Femur (tissue), 1 donor: ENCODE results near the gene FBXO8.

ENCODE experiments used
- DNase-seq: peaks from one replicate; pipeline ENCODE4 v3.0.0-alpha.2; 2017

Gene FBXO8

DNA sequence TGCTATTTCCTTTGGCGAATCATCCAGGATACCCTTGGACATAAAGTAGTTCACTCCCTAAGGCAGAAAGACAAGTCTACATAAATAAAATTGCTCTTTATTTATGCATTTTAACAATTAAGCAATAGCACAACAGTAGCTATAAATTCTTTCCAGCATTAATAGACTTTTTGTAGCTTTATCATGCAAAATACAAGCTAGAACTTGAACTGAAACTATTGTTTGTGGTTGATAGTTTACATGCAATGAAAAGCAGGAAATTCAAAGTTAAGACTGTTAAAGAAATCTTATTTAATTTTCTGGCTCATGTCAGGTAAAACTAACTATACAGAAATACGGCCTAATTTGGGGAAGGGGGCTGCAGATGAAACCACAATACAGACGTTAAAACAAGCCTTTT is 42.3 kb downstream of the FBXO8 start:
- no peak for DNase-seq

- no peak for DNase-seq
Measured at GRCh38 chr4:174236359-174236758, 47.1 kb downstream of the FBXO8 start.

DNA sequence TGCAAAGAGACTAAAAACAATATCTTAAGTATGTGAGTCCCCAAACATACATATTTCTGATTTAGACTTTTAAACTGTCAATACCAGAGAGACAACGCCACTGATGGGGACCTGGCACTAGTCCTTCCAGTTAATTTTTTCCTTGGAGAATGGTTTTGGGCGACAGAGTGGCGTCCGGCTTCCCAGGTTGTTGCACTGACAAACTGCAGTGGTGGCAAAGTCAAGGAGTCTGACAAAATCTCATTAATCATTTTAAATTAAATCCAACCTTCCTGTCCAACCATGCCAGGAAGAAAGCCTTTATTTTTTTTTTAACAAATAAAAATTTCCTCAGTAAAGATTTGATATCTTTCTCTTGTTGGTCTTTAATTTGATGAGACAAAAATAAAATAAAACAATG is 52.8 kb downstream of the FBXO8 start:
- DNase-seq: no peak

DNA sequence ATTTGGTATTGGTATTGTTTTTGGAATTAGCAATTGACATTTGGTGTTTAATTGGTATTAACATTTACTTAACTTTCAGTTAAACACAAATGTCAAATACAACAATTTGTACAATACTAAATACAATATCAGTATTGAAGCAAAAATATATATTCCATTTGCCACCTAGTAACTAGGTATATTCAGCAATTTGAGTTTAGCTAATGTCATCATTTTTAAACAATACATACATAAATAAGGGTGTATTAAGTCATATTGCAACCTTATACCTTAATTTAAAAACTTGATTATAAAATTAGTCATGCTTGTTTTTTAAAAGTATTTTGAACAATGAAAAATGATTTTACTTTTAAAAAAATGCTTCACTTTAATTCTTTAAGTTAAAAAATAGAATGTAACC is 53.3 kb downstream of the FBXO8 start:
- DNase-seq: no peak

DNA sequence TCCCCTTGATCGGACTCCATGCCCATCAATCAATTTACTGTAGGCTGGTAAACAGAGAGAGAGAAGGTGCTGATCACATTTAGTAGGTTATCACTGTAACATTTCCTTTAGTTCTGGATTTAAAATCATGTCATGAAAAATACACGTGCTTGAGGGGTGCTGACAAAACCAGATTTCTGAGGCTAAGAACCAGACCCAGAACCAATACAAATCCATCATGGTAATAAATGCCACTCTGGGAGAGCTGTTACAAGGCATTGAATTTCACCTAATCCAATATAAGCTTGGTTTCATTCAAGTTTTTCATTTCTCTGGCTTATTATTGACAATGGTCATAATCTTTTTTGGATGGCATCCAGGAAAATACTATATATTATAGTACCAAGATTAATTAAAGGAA is 54.5 kb downstream of the FBXO8 start:
- no peak for DNase-seq

- DNase-seq: no peak
Measured at GRCh38 chr4:174225349-174226049, 58.0 kb downstream of the FBXO8 start.

DNA sequence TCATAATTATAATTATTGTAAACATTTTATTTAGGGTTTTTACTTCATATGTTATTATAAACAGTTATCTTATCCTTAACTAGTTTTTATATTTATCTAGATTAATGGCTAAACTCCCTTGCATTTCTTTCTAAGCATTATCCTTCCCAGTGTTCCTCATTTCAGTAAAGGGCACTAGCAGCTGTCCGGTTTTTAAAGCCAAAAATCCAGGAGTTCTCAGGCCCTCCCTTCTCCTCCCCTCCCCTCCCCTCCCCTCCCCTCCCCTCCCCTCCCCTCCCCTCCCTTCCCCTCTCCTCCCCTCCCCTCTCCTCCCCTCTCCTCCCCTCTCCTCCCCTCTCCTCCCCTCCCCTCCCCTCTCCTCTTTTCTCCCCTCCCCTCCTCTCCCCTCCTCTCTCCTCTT is 58.9 kb downstream of the FBXO8 start:
- no peak for DNase-seq

DNA sequence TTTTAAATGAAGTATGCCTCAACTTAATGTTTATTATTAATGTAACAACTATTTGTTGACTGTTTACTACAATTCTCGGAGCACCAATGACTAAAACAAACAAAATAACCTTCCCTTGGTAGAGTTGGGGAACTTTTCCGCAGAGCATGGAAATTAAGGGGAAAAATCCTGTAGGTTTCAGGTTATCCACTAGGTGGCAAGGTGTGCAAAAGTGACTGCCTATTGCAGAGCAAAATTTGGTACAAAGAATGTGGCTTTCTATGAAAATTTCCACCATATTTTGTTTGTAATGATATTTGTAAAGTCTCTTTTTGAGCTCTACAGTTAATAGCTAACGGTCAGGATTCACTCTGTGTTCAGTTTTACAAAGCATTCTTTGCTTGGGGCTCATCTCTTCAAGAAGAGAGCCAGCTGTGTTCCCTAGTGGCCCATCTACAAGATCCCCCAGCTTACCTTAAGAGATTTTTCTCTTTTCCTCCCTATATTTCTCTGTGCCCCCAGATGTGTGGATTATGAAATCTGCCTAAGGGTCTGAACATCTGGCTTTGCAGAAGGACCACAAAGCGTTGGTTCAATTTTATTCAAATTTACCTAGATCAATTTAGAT is 61.1 kb downstream of the FBXO8 start:
- DNase-seq: no peak

- DNase-seq: no peak
Measured at GRCh38 chr4:174218127-174218790, 65.2 kb downstream of the FBXO8 start.

DNA sequence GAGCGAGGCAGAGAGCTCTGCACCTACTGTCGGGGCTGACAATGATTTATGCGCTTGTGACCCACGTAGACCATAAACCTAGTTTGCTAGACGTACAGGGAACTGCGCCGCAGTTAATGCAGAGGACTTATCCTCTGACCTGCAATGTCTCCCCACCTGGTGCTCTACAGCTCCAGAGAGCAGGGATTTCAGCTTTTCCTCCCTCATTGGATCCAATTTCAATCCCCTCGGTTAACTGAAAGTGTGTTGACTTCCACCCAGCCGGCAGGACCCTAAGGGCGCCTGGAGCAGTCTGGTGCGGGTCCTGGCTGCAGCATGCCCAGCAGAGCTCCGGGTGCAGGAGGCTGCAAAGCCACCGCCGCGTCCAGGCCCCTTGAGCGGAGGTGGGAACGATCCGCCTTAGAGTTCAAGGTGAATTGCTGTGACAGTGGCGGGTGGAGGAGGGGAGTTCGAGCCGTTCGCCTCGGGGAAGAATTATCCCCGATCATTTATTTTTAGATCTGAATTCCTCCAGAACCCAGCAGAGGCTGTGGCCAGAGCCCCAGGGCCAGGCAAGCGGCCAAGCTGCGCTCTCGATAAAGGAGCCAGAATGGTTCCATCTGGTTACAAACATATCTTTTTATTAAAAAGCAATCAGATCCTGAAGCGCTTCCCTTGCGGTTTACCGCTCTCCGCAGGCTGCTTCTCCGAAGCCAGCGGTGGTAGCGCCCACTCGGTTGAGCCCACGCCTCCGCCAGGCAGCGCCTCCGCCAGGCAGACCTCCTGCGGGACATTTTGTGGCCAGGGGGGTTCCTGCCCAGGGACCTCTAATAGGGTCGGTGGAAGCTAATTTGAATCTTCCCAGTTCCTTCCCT is 66.0 kb downstream of the FBXO8 start:
- DNase-seq: peak; percentile 59

GRCh38 chr4:174216799-174217272 is 66.6 kb downstream of the FBXO8 start:
- no peak for DNase-seq

DNA sequence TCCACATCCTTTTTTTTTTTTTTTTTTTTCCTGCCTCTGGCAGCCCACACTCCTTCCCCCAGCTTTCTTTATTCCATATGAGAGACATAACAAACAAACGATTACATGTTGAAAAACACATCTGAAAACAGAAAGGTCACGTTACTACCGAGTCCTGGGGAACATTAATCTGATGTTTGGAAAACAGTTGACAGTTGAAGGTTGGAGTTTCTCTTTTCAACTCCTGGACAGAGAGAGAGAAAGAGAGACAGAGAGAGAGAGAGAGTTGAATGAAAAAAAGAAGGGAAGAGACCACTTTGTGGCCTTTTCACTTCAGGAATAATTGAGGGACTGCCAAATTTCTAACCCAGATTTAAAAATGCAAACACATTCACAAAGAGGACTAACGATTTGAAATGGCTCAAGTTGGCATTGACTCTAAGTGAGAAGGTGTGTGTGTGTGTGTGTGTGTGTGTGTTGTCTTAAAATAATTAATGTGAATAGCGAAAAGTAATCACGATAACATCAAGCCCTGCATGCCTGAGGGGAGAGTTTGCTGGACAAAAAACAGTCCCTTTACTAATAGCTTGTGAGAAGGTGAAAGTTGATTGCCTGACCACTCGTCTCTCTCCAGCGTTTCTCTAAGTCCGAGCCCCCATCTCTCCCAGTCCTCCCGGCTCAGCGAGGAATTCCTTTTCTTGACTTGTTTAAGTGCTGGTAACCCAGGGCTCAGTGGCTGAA is 67.3 kb downstream of the FBXO8 start:
- DNase-seq: no peak

- no peak for DNase-seq
Measured at GRCh38 chr4:174215057-174215456, 68.4 kb downstream of the FBXO8 start.

DNA sequence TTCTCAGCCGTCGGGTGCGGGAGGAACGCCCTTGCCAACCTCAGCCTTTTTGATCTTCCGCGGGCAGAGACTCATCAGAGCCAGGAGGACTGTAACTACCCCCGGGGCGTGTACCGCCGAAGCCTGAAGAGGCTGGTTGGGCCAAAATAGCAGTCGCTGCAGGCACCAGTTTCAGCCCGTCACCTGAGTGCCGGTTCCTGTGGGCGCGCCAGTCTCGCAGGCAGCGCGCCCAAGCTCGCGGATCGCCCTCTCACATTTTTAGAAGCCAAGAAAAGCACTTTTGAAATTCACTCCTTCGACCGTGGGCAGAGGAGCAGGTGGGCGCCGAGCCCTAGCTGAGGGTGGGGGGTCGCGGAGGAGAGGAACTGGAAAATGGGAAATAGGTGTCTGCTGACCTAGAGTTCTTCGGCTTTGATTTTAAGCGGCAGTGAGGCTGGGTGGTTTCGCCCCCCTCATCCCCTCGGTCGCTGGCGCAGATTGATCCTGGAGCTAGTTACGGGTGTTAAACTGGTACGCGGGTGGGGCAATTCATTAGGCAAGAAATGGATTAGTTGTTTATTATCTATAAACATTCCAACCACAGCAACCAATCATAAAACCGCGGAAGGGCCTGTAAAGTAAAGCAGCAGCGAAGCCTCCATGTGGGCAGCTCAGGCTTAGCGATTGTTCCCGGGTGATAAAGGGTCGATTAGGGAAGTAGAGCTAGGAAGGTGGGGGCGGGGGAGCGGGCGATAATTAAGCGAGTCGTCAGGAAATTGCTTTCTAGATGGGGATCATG is 69.2 kb downstream of the FBXO8 start:
- DNase-seq: peak; percentile 36

- peak; percentile 36 for DNase-seq
Measured at GRCh38 chr4:174213731-174214100, 69.8 kb downstream of the FBXO8 start.

GRCh38 chr4:174212061-174212460 is 71.4 kb downstream of the FBXO8 start:
- DNase-seq: no peak

DNA sequence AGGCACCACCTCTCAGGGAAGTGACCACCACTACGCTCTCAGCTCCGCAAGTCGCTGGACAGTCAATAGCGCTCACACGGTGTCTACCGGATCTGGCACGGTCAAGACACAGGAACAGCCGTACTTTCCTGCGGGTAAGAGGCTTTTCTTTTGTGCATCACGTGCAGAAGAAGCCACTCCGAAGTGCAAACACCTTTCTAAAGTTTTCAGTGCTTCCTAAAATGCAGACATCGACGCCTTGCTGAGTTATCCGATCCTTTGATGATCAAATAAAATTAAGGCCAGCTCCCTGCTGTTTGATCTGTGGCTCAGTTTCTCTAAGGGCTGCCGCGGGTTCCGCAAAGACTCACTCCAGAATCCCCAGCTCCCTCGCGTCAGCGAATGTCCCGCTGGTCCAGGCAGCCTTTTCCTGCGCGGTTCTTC is 71.8 kb downstream of the FBXO8 start:
- DNase-seq: no peak

DNA sequence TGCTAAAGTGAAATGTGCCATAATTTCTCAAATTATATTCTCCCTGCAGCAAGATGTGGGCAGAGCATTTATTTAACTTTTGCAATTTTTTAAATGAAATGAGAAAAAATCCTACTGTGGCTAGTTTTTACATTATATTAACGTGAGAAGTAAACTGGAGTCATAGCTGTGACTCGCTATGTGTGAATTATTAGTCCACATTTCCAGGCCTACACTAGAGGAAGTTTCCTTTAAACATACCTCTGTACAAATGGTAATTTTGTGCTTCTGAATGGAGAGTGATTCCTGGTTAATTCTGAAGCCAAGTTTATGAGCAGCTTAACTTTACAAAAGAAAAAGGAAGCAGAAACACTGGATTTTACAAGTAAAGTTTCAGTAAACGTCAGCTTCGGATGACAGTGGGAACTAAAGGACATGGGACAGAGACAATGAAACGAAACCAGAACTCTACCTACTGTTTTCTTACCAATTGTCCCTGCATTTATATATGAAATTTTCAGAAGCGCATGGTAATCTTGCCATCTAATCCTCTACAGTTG is 72.4 kb downstream of the FBXO8 start:
- no peak for DNase-seq

DNA sequence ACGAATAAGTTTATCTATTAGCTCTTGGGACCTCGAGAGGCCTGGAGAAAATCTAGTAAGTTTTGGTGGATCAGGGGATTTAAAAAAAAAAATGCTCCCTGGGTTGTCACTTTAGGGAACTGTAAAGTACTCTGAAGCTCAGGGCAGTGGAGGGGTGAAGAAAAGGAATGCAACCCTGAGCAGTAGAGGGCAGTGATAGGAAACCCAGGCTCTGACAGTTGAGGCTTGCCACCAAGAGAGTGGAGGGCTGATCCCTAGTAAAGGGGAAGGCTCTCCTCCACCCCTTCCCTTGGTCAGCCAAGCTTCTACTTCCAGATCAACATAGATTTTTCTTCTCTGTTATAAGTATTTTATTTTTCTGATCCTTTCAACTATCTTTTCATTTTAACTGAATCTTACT is 73.1 kb downstream of the FBXO8 start:
- DNase-seq: no peak

DNA sequence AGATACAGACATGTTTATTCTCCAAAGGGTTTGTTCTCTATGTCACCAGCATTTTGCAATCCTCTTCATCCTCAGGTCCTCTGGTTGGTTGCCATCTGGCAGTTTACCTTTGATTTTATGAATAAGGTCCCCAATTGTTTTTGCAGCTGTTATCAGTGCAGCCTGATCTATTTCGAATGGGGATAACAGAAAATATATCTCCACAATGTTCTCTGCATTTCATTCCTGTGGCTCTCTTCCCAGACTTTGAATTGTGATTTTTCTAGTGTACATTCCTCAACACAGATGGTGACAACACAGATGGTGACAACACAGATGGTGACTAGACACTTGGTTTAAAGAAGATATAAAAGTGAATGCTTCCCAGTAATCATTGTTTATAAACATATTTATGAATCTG is 74.1 kb downstream of the FBXO8 start:
- no peak for DNase-seq

- no peak for DNase-seq
Measured at GRCh38 chr4:174207367-174207766, 76.1 kb downstream of the FBXO8 start.
